Measurements from ENCODE around the gene TMTC2.

GRCh38 chr12:82973592-82973991 lies 286.9 kb downstream of the TMTC2 start:
- TF ChIP-seq POLR2AphosphoS5 (IDR thresholded peaks at IDR 0.05; ENCODE audit: borderline replicate concordance, low read depth, low read length) (no peak), EZH2 (IDR thresholded peaks at IDR 0.05) (no peak)

Data from SK-N-MC (cell line).